HG03108 (cell line): ENCODE measurements around the gene SLC39A11.
A peak's percentile ranks its signal among the peaks of the same experiment; 100 is the strongest.
"Not testable (repeated sequence)": the region's sequence is repeated elsewhere in the genome, so short reads cannot be mapped to it uniquely, and the experiment has no call there.

Experiments used
- ATAC-seq: cut with Tn5 transposase; IDR thresholded peaks from one replicate; pipeline ENCODE4 v1.9.1; 2021; ENCODE audit warnings: moderate library complexity; ENCODE audit not compliant: unreplicated experiment

SLC39A11 gene

DNA sequence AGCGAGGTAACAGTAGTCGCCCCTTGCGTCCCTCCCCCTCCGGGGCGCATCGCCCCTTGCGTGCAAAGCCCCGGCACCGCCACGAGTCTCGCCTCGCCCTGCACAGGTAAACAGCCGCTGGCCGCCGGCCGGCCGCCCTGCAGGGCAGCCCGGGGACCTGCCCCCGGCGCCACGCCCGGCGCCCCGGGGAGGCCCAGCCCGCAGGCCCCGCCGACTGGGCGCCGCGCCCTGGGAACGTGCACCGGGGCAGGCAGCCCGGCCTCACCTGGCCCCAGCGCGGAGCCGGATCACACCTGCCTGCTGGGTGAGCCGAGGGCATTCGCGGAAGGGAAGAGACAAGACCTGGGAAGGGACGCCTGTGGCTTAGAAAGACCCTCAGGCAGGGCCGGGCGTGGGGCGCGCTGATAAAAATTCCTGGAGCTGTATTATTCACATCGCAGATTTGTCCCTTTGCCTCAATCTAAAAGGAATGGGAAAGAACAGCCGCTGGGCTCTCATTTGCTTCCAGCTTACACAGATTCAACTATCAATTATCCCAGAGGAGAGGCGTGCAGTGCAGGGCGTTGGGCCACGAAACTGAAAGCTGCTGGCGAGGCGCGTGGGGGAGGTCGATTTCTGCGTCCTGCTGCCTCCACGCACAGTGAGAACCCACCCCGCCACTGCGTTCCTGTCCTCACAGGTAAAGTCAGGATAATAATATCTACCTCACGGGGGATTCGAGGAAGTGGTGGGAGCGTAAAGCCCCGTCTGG lies 451.9 kb downstream of the SLC39A11 start:
- ATAC-seq = no peak

DNA sequence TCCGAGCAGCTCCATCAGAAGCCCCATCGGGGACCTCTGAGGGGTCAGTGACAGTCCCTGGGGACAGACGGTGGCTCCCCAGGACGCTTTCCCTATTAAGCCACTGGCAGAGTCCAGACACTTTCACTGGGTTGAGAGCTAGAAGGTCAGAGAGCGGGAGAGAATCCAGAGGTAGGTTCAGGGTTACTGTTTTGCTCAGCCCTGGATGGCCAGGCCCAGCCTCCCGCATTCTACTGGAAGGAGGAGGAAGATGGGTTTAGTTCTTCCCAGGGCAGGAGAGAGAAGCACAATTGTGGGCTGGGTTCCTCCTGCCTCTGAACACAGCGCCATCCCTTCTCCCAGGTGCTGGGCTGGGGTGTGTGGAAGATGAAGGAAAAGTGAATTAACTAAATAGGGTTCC lies 452.8 kb downstream of the SLC39A11 start:
- no peak for ATAC-seq

- ATAC-seq = not testable (repeated sequence)
Observed at GRCh38 chr17:72638932-72639331, 453.6 kb downstream of the SLC39A11 start.

- no peak for ATAC-seq
Observed at GRCh38 chr17:72635034-72635635, 457.4 kb downstream of the SLC39A11 start.

GRCh38 chr17:72634621-72635020 lies 457.9 kb downstream of the SLC39A11 start:
- ATAC-seq = no peak

- no peak for ATAC-seq
Observed at GRCh38 chr17:72631949-72632684, 460.4 kb downstream of the SLC39A11 start.

GRCh38 chr17:72631568-72631948 lies 460.9 kb downstream of the SLC39A11 start:
- no peak for ATAC-seq

DNA sequence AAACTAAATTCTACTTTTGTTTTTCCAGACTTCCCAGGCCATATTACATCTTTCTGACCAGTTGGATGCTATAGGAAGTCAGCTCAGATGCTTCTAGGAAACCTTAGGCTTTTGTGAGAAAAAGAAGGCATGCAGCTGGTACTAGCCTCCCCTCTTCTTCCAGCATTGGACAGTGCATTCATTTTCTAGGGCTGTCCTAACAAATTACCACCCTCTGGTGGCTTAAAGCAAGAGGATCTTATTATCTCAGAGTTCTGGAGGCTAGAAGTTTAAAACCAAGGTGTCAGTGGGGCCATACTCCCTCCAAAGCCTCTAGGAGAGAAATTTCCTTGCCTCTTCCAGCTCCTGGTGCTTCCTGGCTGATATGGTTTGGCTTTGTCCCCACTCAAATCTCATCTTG lies 467.8 kb downstream of the SLC39A11 start:
- no peak for ATAC-seq

DNA sequence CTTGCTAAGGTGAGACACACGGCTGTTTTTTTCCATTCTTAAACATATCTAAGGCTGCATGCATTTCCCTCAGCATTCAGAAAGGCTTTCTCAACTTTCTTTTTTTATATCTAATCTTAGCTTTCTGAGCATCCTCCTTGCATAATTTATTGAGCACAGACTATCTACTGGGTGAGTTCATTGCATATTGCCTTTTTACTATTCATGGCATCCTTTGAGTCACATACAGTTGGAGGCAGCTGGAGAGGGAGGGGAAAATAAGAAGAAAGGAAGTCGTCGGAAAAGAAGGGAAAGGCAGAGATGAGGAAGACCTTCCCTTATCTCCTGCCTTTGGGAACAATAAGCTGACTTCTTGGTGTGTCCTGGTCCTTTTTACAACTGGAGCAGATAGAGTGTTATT lies 468.3 kb downstream of the SLC39A11 start:
- no peak for ATAC-seq

- no peak for ATAC-seq
Observed at GRCh38 chr17:72622661-72623433, 469.6 kb downstream of the SLC39A11 start.

- ATAC-seq = no peak
Observed at GRCh38 chr17:72619976-72620650, 472.4 kb downstream of the SLC39A11 start.

- peak; percentile 66 for ATAC-seq
Observed at GRCh38 chr17:72618001-72618509, 474.4 kb downstream of the SLC39A11 start.

DNA sequence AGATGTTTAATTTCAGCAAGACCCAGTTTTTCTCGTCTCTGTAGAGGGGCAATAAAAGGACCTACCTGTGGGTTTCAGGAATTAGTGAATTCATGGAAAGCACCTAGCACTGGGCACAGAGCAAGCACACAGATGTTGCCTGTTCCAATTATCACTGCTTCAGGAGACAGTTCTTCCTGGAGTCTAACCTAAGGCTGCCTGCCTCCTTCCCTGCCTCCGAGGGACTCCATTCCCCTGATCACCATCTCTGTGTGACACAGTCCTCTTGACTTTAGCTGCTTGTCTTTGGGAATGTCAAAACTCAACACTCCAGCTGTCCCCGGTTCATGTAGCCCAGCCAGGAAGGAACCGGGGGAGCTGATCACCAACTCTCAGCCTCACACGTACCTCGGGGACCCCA lies 474.9 kb downstream of the SLC39A11 start:
- ATAC-seq = no peak

DNA sequence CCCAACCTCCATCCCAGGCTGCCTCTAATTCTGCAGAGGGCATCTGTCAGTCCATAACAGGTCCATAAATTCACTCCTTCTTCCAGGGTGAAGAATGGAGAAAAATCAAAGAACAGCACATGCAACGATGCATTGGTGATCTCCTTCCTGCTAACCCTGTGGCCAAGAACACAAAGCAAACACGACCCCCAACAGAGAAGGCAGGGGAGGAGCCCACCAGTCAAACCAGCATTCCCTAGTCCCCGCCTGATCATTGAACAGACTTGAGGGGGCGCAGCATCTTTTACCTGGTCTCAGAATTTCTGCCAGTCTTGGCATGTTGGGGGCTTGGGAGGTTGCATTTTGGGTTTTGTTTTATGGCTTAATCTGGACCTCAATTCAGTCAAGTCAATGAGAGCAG lies 476.0 kb downstream of the SLC39A11 start:
- ATAC-seq = no peak

DNA sequence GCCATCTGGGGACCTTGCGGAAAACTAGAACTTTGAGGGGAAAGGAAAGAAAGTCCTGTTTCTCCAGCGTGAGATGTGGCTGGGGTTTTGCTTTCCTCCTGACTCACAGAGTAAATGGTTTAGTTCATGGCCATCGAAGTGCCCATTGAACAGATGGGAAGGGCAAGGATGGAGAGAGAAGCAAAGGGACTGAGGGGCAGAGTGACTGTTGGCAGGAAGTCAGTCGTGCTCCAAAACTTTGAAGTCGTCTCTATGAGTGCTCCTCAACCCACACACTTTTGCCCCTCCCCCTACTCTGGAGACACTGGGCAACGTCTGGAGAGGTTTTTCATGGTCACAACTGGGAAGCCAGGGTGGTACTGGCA lies 476.9 kb downstream of the SLC39A11 start:
- ATAC-seq = no peak

- no peak for ATAC-seq
Observed at GRCh38 chr17:72614871-72615626, 477.4 kb downstream of the SLC39A11 start.

- ATAC-seq = no peak
Observed at GRCh38 chr17:72614476-72614870, 478.0 kb downstream of the SLC39A11 start.

DNA sequence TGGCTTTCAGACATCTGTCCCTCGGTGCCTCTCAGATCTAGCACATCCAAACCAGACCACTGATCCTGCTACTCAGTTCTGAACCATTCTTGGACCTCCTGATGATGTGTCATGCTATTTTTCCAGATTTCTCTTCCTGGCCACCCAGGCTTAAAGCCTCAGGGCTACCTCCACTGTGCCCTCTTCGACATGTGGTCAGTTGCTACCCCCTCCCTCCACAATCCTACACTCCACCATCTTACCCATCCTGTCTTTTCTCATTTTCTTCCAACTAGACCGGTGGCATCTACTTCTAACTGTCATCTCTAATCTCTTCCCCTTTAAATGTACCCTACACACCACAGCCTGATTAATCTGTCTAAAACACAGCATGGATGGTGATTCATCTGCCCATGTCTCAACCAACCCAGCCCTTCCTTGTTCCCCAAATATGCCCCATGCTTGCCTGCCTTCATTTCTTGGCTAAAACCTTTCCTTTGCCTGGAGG lies 478.6 kb downstream of the SLC39A11 start:
- ATAC-seq = no peak

- no peak for ATAC-seq
Observed at GRCh38 chr17:72613396-72613795, 479.1 kb downstream of the SLC39A11 start.

- ATAC-seq = no peak
Observed at GRCh38 chr17:72611172-72611571, 481.3 kb downstream of the SLC39A11 start.
